HG03442 (cell line): ENCODE measurements around the gene NR2F6.
"Not testable (repeated sequence)": the region's sequence is repeated elsewhere in the genome, so short reads cannot be mapped to it uniquely, and the experiment has no call there.

Experiments
- ATAC-seq: cut with Tn5 transposase; IDR thresholded peaks from one replicate; pipeline ENCODE4 v1.9.1; 2021; ENCODE audit warnings: mild to moderate bottlenecking, moderate library complexity; ENCODE audit not compliant: unreplicated experiment

NR2F6 gene

GRCh38 chr19:17245535-17245984, at the start of gene NR2F6:
Gene NR2F6 (minus strand): TSS chr19:17245919. CDS start chr19:17245220, 699 bp downstream.
- ATAC-seq: no peak

- ATAC-seq: no peak
Observed at GRCh38 chr19:17294051-17294891, 48.6 kb upstream of the NR2F6 start.

GRCh38 chr19:17293605-17294004, 47.9 kb upstream of the NR2F6 start:
- ATAC-seq: no peak

- no peak for ATAC-seq
Observed at GRCh38 chr19:17292301-17293074, 46.8 kb upstream of the NR2F6 start.

GRCh38 chr19:17289489-17289888, 43.8 kb upstream of the NR2F6 start:
- ATAC-seq: no peak

- no peak for ATAC-seq
Observed at GRCh38 chr19:17286752-17287151, 41.0 kb upstream of the NR2F6 start.

- no peak for ATAC-seq
Observed at GRCh38 chr19:17286263-17286662, 40.5 kb upstream of the NR2F6 start.

GRCh38 chr19:17285415-17286135, 39.9 kb upstream of the NR2F6 start:
- no peak for ATAC-seq

- ATAC-seq: no peak
Observed at GRCh38 chr19:17283504-17283996, 37.8 kb upstream of the NR2F6 start.

- ATAC-seq: no peak
Observed at GRCh38 chr19:17282488-17283125, 36.9 kb upstream of the NR2F6 start.

- no peak for ATAC-seq
Observed at GRCh38 chr19:17281391-17282304, 35.9 kb upstream of the NR2F6 start, which contains the start of gene ANKLE1. Gene ANKLE1 (plus strand): TSS chr19:17281901. CDS start chr19:17281921, 20 bp downstream.

- no peak for ATAC-seq
Observed at GRCh38 chr19:17279436-17279835, 33.7 kb upstream of the NR2F6 start.

GRCh38 chr19:17275441-17276175, 29.9 kb upstream of the NR2F6 start:
- no peak for ATAC-seq

- not testable (repeated sequence) for ATAC-seq
Observed at GRCh38 chr19:17274892-17275291, 29.2 kb upstream of the NR2F6 start.

- ATAC-seq: no peak
Observed at GRCh38 chr19:17268754-17269153, 23.0 kb upstream of the NR2F6 start.

- peak; percentile 89 for ATAC-seq
Observed at GRCh38 chr19:17266975-17267788, 21.5 kb upstream of the NR2F6 start, which contains the start of gene BABAM1. Gene BABAM1 (plus strand): TSS chr19:17267443. CDS start chr19:17268807, 1,364 bp downstream.

- no peak for ATAC-seq
Observed at GRCh38 chr19:17266589-17266974, 20.9 kb upstream of the NR2F6 start.

- no peak for ATAC-seq
Observed at GRCh38 chr19:17266026-17266425, 20.3 kb upstream of the NR2F6 start.
